ENCODE results near the gene ATXN1.
"Not testable (repeated sequence)": the region's sequence is repeated elsewhere in the genome, so short reads cannot be mapped to it uniquely, and the experiment has no call there.

Gene ATXN1

DNA sequence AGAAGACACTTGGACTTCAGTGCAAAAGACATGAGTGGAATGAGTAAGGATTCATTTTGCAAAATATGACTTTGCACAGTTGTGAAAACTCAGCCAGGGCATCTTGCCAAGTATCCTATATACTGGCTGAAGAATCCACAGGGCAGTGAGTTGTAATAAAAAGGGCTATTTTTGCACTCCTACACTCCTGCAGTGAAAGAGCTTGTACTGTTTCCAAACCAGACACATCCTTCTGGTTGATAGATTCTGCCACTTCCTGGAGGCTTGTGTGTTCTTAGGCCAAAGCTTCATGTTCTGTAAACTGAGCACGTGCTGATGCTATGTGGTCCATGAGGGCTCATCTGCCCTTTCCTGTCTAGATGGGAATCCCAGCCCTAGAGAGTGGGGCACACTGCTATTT, 488.0 kb downstream of the ATXN1 start:
- Histone ChIP-seq H3K4me3 (no peak overlapping the region), H3K9me3 (no peaks in the 10 kb centered on the region), H3K36me3 (no peaks in the 10 kb centered on the region), H3K4me1 (peaks cover 46% of the 10 kb centered on the region), H3K4me2 (peak overlapping the region; percentile 55), H3K27ac (no peak overlapping the region), H3K27me3 (no peaks in the 10 kb centered on the region), H3K9ac (no peak overlapping the region), H4K20me1 (peaks cover 2% of the 10 kb centered on the region; the same call in 1 of the 2 replicates)
- no peak for TF ChIP-seq Cebpa-rat (IDR thresholded peaks at IDR 0.05)

- Histone ChIP-seq H3K27me3 (no peaks in the 10 kb centered on the region), H3K4me2 (no peak overlapping the region), H3K27ac (no peak overlapping the region), H3K36me3 (no peaks in the 10 kb centered on the region), H3K9ac (no peak overlapping the region), H3K4me1 (peaks cover 49% of the 10 kb centered on the region), H3K9me3 (no peaks in the 10 kb centered on the region), H4K20me1 (peaks cover 9% of the 10 kb centered on the region; the same call in 1 of the 2 replicates), H3K4me3 (no peak overlapping the region)
- TF ChIP-seq Cebpa-rat (IDR thresholded peaks at IDR 0.05): no peak
Observed at GRCh38 chr6:16272201-16272600, 489.1 kb downstream of the ATXN1 start.

DNA sequence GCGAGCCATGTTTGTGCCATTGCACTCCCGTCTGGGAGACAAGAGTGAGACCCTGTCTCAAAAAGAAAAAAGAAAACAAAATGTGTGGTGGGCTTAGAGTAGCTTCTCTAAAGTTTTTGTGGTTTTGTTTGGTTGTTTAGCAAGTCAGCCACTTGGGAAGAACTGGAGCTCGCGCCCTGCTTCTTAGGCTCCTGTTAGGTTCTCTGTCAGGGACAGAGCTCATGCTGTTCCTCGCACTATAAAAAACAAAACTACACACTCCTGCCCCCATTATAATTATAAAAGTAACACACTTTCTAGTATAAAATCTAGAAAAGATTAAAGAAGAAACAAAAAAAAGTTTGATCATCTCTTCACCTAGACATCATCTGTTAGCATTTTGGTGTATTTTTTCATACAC, 489.8 kb downstream of the ATXN1 start:
- peaks cover 56% of the 10 kb centered on the region for H3K4me1 ChIP-seq
- H3K9me3 ChIP-seq: no peaks in the 10 kb centered on the region
- no peak overlapping the region for H3K27ac ChIP-seq
- H3K4me3 ChIP-seq: no peak overlapping the region
- H3K27me3 ChIP-seq: no peaks in the 10 kb centered on the region
- H3K9ac ChIP-seq: no peak overlapping the region
- no peak for TF ChIP-seq Cebpa-rat (IDR thresholded peaks at IDR 0.05)
- H4K20me1 ChIP-seq: peaks cover 17% of the 10 kb centered on the region
- no peaks in the 10 kb centered on the region for H3K36me3 ChIP-seq
- no peak overlapping the region for H3K4me2 ChIP-seq

- no peaks in the 10 kb centered on the region for H3K36me3 ChIP-seq
- H3K27ac ChIP-seq: no peak overlapping the region
- peaks cover 67% of the 10 kb centered on the region for H3K4me1 ChIP-seq
- peaks cover 17% of the 10 kb centered on the region for H4K20me1 ChIP-seq
- H3K27me3 ChIP-seq: no peaks in the 10 kb centered on the region
- H3K9me3 ChIP-seq: no peaks in the 10 kb centered on the region
- H3K4me3 ChIP-seq: no peak overlapping the region
- no peak for TF ChIP-seq Cebpa-rat (IDR thresholded peaks at IDR 0.05)
- peak overlapping the region; percentile 8; the same call in 1 of the 2 replicates for H3K4me2 ChIP-seq
- H3K9ac ChIP-seq: no peak overlapping the region
Observed at GRCh38 chr6:16270178-16270794, 491.0 kb downstream of the ATXN1 start.

DNA sequence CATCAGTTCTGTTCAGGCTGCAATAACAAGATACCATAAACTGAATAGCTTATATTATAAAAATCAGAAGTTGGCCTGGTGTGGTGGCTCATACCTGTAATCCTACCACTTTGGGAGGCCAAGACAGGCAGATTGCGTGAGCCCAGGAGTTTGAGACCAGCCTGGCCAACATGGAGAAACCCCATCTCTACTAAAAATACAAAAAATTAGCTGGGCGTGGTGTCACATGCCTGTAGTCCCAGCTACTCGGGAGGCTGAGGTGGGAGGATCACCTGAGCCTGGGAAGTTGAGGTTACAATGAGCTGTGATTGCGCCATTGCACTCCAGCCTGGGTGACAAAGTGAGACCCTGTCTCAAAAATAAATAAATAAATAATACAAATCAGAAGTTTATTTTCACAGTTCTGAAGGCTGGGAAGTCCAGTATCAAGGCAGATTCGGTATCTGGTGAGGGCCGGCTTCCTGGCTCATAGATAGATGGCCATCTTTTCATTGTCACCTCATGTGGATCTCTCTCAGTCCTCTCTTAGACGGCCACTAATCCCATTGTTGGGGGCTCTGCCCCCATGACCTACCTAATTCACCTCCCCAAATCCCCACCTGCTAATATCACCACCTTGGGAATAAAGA, 491.7 kb downstream of the ATXN1 start:
- not testable (repeated sequence) for H3K27me3 ChIP-seq, H3K36me3 ChIP-seq, H3K27ac ChIP-seq, H3K4me3 ChIP-seq, H3K9me3 ChIP-seq, H3K9ac ChIP-seq
- 0 out of 2 replicates have a peak overlapping the region, but pooled peaks have one; percentile 8 for H3K4me2 ChIP-seq
- H3K4me1 ChIP-seq: peaks cover 64% of the 10 kb centered on the region
- peaks cover 17% of the 10 kb centered on the region for H4K20me1 ChIP-seq

- Histone ChIP-seq H3K36me3 (no peaks in the 10 kb centered on the region), H3K4me2 (peak overlapping the region; percentile 89), H3K4me3 (peak overlapping the region; percentile 48), H3K27ac (peak overlapping the region; percentile 76), H3K27me3 (no peaks in the 10 kb centered on the region), H3K9me3 (no peaks in the 10 kb centered on the region), H3K9ac (peak overlapping the region; percentile 57; the same call in 1 of the 2 replicates), H4K20me1 (peaks cover 17% of the 10 kb centered on the region), H3K4me1 (peaks cover 44% of the 10 kb centered on the region)
- no peak for TF ChIP-seq Cebpa-rat (IDR thresholded peaks at IDR 0.05)
Observed at GRCh38 chr6:16267428-16268263, 493.6 kb downstream of the ATXN1 start.

DNA sequence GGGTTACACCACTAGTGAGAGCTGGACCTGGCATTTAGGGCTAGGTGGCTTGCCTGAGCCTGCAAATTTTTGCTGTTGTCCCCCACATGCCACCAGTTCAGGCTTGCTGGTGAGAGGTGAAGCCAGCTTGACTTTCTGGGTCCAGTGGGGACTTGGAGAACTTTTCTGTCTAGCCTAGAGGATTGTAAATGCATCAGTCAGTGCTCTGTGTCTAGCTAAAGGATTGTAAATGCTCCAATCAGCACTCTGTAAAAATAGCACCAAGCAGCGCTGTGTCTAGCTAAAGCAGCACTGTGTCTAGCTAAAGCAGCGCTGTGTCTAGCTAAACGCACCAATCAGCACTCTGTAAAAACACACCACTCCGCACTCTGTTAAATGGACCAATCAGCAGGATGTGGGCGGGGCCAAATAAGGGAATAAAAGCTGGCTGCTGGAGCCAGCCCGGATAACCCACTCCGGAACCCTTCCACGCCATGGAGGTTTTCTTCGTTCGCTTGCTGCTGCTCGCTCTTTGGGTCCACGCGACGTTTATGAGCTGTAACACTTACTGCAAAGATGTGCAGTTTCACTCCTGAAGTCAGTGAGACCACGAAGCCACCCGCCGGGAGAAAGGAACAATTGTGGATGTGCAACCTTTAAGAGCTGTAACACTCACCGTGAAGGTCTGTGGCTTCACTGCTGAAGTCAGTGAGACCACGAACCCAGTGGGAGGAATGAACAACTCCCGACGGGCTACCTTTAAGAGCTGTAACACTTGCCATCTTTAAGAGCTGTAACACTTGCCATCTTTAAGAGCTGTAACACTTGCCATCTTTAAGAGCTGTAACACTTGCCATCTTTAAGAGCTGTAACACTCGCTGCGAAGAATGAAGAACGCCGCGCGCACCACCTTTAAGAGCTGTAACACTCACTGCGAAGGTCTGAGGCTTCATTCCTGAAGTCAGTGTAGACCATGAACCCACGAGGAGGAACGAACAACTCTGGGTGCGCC, 495.6 kb downstream of the ATXN1 start:
- H3K4me2 ChIP-seq: peak overlapping the region; percentile 89

DNA sequence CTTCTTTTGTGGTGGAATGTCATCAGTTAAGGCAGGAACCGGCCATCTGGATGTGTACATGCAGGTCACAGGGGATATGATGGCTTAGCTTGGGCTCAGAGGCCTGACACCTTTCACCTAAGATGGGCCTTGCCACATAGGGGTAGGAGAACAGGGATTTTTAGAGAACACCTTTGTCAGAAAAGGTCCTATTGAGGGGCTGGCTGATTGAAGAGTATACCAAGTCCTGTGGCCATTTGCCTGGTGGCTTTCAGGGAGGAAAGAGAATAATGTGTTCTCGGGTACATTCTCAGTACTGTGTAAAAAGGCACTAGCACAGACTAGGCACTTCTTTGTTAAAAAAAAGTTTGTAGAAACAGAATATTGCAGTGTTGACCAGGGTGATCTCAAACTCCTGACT, 496.5 kb downstream of the ATXN1 start:
- Histone ChIP-seq H3K4me3 (no peak overlapping the region), H3K27me3 (no peaks in the 10 kb centered on the region), H3K9me3 (no peaks in the 10 kb centered on the region), H3K36me3 (no peaks in the 10 kb centered on the region), H3K4me2 (peak overlapping the region; percentile 89; the same call in 1 of the 2 replicates), H3K4me1 (peaks cover 37% of the 10 kb centered on the region), H3K9ac (no peak overlapping the region), H3K27ac (no peak overlapping the region), H4K20me1 (peaks cover 17% of the 10 kb centered on the region)
- TF ChIP-seq Cebpa-rat (IDR thresholded peaks at IDR 0.05): no peak

More for the DNA sequence above, 495.6 kb downstream of the ATXN1 start:
- Histone ChIP-seq H3K4me3 (no peak overlapping the region), H3K27me3 (no peaks in the 10 kb centered on the region), H3K4me1 (peaks cover 43% of the 10 kb centered on the region), H3K9me3 (no peaks in the 10 kb centered on the region), H3K36me3 (no peaks in the 10 kb centered on the region), H3K9ac (no peak overlapping the region), H4K20me1 (peaks cover 17% of the 10 kb centered on the region), H3K27ac (no peak overlapping the region)
- TF ChIP-seq Cebpa-rat (IDR thresholded peaks at IDR 0.05): no peak

DNA sequence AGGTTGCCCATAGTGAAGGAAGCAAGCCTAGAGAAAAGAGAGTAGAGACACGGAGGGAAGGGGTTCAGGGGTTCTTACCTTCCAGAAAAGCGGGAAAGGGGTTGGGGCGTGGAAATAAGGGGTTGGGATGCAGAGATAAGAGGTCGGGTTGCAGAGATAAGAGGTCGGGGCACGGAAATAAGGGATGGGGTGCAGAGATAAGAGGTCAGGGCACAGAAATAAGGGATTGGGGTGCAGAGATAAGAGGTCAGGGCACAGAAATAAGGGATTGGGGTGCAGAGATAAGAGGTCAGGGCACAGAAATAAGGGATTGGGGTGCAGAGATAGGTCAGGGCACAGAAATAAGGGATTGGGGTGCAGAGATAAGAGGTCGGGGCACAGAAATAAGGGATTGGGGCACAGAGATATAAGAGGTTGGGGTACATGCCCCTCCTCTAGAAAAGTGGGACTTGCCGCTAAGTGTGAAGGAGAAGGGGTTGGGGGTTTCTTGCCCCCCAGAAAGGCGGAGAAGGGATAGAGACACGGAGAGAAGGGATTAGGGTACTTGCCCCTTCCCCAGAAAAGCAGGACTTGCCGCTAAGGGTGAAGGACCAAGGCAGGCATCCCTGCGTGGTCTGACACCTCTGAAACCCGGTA, 497.7 kb downstream of the ATXN1 start:
- not testable (repeated sequence) for H3K9me3 ChIP-seq, H3K9ac ChIP-seq, H3K27ac ChIP-seq, H3K4me2 ChIP-seq, H3K36me3 ChIP-seq, H3K27me3 ChIP-seq, H3K4me3 ChIP-seq
- Histone ChIP-seq H4K20me1 (peaks cover 17% of the 10 kb centered on the region), H3K4me1 (peaks cover 37% of the 10 kb centered on the region)

- not testable (repeated sequence) for H3K4me2 ChIP-seq, H3K9me3 ChIP-seq, H3K36me3 ChIP-seq, H3K9ac ChIP-seq, H3K4me3 ChIP-seq, H3K27me3 ChIP-seq, H3K27ac ChIP-seq
- Histone ChIP-seq H4K20me1 (peaks cover 11% of the 10 kb centered on the region), H3K4me1 (peaks cover 29% of the 10 kb centered on the region)
Observed at GRCh38 chr6:16262773-16263172, 498.5 kb downstream of the ATXN1 start.

DNA sequence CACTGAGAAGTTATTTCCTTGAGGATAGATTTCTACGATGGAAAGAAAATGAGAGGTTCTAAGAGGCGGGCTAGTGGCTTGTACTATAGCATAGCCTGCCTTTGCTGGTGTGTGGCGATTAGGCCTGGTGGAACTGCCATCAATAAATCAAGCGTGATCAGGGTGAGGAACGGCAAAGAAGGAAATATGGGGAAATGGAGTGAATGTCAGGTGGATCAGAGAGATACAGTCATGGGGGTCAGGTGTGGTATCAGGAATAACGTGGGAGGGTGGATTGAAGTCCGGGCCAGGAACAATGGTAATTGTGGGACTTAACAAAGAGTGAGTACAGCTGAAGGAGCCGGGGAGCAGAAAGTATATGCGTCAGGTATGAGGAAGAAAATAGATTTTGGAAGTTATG, 500.7 kb downstream of the ATXN1 start:
- H3K4me2 ChIP-seq: not testable (repeated sequence)

DNA sequence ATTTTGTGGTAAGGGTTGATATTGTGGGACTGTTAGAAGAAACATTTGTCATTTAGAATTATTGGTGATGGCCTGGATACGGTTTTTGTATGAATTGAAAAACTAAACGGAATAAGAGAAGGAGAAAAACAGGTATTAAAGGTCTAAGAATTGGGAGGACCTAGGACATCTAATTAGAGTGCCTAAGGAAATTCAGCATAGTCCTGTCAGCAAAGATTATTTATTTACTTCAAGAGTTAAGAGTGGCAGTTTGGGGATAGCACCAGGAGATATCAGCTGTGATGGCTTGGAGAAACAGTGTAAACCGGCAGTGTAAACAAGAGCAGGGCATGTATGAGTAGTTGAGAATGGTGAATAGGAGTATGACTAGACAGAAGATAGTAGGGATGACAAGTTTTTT, 501.7 kb downstream of the ATXN1 start:
- not testable (repeated sequence) for H3K27ac ChIP-seq, H3K36me3 ChIP-seq, H3K27me3 ChIP-seq, H4K20me1 ChIP-seq, H3K9ac ChIP-seq, H3K4me3 ChIP-seq, H3K9me3 ChIP-seq, H3K4me2 ChIP-seq, H3K4me1 ChIP-seq

More for the DNA sequence above, 500.7 kb downstream of the ATXN1 start:
- H4K20me1 ChIP-seq, H3K4me3 ChIP-seq, H3K9ac ChIP-seq, H3K36me3 ChIP-seq, H3K9me3 ChIP-seq, H3K27ac ChIP-seq, H3K27me3 ChIP-seq: not testable (repeated sequence)
- H3K4me1 ChIP-seq: peaks cover 14% of the 10 kb centered on the region

All from BLaER1 (cell line).